Measurements from ENCODE around the gene E2F1.

Gene E2F1

GRCh38 chr20:33669873-33670640 lies 16.1 kb downstream of the E2F1 start:
- H3K4me3 ChIP-seq (ENCODE audit: low read length in 2 of 2), result no peak overlapping the region
- no peak for DNase-seq (ENCODE audit: low spot score)
- H4K8ac ChIP-seq (ENCODE audit: low read depth, low read length), result no peak overlapping the region
- peaks cover 4% of the 10 kb centered on the region for H3K79me1 ChIP-seq (ENCODE audit: low read depth, low read length)
- H3K9ac ChIP-seq (ENCODE audit: low read depth, low read length, poor library complexity), result no peak overlapping the region
- H3K4me2 ChIP-seq (ENCODE audit: insufficient read depth, low read length, poor library complexity, severe bottlenecking), result no peak overlapping the region
- H2BK12ac ChIP-seq (ENCODE audit: low read length), result no peak overlapping the region
- no peak overlapping the region for H2AFZ ChIP-seq (ENCODE audit: low read length)
- peaks cover 4 to 40% of the 10 kb centered on the region in 2 donors for H3K36me3 ChIP-seq (replicated peaks in 1 of 2; ENCODE audit: control insufficient read depth in 2 of 2, insufficient read depth in 2 of 2, low read length in 2 of 2)
- H2BK15ac ChIP-seq (ENCODE audit: low read length), result no peak overlapping the region
- H4K91ac ChIP-seq (ENCODE audit: low read depth, low read length, poor library complexity), result no peak overlapping the region
- H2AK5ac ChIP-seq (ENCODE audit: low read depth, low read length), result no peak overlapping the region
- peaks cover 20% of the 10 kb centered on the region in 2 donors for H3K4me1 ChIP-seq (ENCODE audit: control insufficient read depth in 2 of 2, insufficient read depth in 1 of 2, low read depth in 1 of 2, low read length in 2 of 2)
- no peaks in the 10 kb centered on the region for H3K9me3 ChIP-seq (replicated peaks in 1 of 2; ENCODE audit: control insufficient read depth in 2 of 2, insufficient read depth in 1 of 2, low read depth in 1 of 2, low read length in 2 of 2)
- no peak overlapping the region for H3K4ac ChIP-seq (ENCODE audit: low read length)
- peaks cover 0 to 4% (median 0%) of the 10 kb centered on the region in 3 experiments for H3K27me3 ChIP-seq (ENCODE audit: control insufficient read depth in 3 of 3, insufficient read depth in 3 of 3, low read depth in 1 of 3, low read length in 3 of 3)
- no peak overlapping the region for H3K27ac ChIP-seq (replicated peaks; ENCODE audit: low read length)
- H3K23ac ChIP-seq (ENCODE audit: low read depth, low read length, poor library complexity), result peak overlapping the region; percentile 37
- no peak overlapping the region for H3K18ac ChIP-seq (ENCODE audit: low read length)
- no peak overlapping the region for H3K14ac ChIP-seq (ENCODE audit: low read length)
- no CpG with 5 or more reads among the region's 13 CpGs for WGBS, 2 donors (ENCODE audit: extremely low coverage in 2 of 2, insufficient read length in 2 of 2, insufficient replicate concordance in 1 of 2)
- H2BK5ac ChIP-seq (ENCODE audit: low read length), result no peak overlapping the region
- no peak overlapping the region for H2BK120ac ChIP-seq (ENCODE audit: low read depth, low read length)

GRCh38 chr20:33669224-33669623 lies 17.0 kb downstream of the E2F1 start:
- H3K9me3 ChIP-seq (replicated peaks in 1 of 2; ENCODE audit: control insufficient read depth in 2 of 2, insufficient read depth in 1 of 2, low read depth in 1 of 2, low read length in 2 of 2), result no peaks in the 10 kb centered on the region
- H3K27me3 ChIP-seq (ENCODE audit: control insufficient read depth in 3 of 3, insufficient read depth in 3 of 3, low read depth in 1 of 3, low read length in 3 of 3), result peaks cover 0 to 4% (median 0%) of the 10 kb centered on the region in 3 experiments
- H2AK5ac ChIP-seq (ENCODE audit: low read depth, low read length), result no peak overlapping the region
- no peak overlapping the region for H3K18ac ChIP-seq (ENCODE audit: low read length)
- no peak overlapping the region for H2BK5ac ChIP-seq (ENCODE audit: low read length)
- peaks cover 15 to 18% of the 10 kb centered on the region in 2 donors for H3K4me1 ChIP-seq (ENCODE audit: control insufficient read depth in 2 of 2, insufficient read depth in 1 of 2, low read depth in 1 of 2, low read length in 2 of 2)
- no peak overlapping the region for H3K4me2 ChIP-seq (ENCODE audit: insufficient read depth, low read length, poor library complexity, severe bottlenecking)
- peaks cover 4% of the 10 kb centered on the region for H3K79me1 ChIP-seq (ENCODE audit: low read depth, low read length)
- DNase-seq (ENCODE audit: low spot score), result no peak
- no peak overlapping the region for H4K8ac ChIP-seq (ENCODE audit: low read depth, low read length)
- H3K9ac ChIP-seq (ENCODE audit: low read depth, low read length, poor library complexity), result no peak overlapping the region
- no peak overlapping the region for H3K4ac ChIP-seq (ENCODE audit: low read length)
- no CpG with 5 or more reads among the region's 5 CpGs for WGBS, 2 donors (ENCODE audit: extremely low coverage in 2 of 2, insufficient read length in 2 of 2, insufficient replicate concordance in 1 of 2)
- no peak overlapping the region for H2AFZ ChIP-seq (ENCODE audit: low read length)
- no peak overlapping the region for H2BK15ac ChIP-seq (ENCODE audit: low read length)
- no peak overlapping the region for H4K91ac ChIP-seq (ENCODE audit: low read depth, low read length, poor library complexity)
- H3K14ac ChIP-seq (ENCODE audit: low read length), result no peak overlapping the region
- H2BK12ac ChIP-seq (ENCODE audit: low read length), result no peak overlapping the region
- H3K23ac ChIP-seq (ENCODE audit: low read depth, low read length, poor library complexity), result no peak overlapping the region
- H3K27ac ChIP-seq (replicated peaks; ENCODE audit: low read length), result no peak overlapping the region
- no peak overlapping the region for H3K4me3 ChIP-seq (ENCODE audit: low read length in 2 of 2)
- H2BK120ac ChIP-seq (ENCODE audit: low read depth, low read length), result no peak overlapping the region
- peaks cover 4 to 40% of the 10 kb centered on the region in 2 donors for H3K36me3 ChIP-seq (replicated peaks in 1 of 2; ENCODE audit: control insufficient read depth in 2 of 2, insufficient read depth in 2 of 2, low read length in 2 of 2)

- Histone ChIP-seq H3K9me3 (replicated peaks in 1 of 2; ENCODE audit: control insufficient read depth in 2 of 2, insufficient read depth in 1 of 2, low read depth in 1 of 2, low read length in 2 of 2) (no peaks in the 10 kb centered on the region), H3K23ac (ENCODE audit: low read depth, low read length, poor library complexity) (no peak overlapping the region), H3K9ac (ENCODE audit: low read depth, low read length, poor library complexity) (no peak overlapping the region), H3K18ac (ENCODE audit: low read length) (no peak overlapping the region), H2AFZ (ENCODE audit: low read length) (no peak overlapping the region), H2AK5ac (ENCODE audit: low read depth, low read length) (peak overlapping the region; percentile 27), H3K4ac (ENCODE audit: low read length) (no peak overlapping the region), H3K4me1 (ENCODE audit: control insufficient read depth in 2 of 2, insufficient read depth in 1 of 2, low read depth in 1 of 2, low read length in 2 of 2) (peaks cover 18 to 19% of the 10 kb centered on the region in 2 donors), H2BK12ac (ENCODE audit: low read length) (no peak overlapping the region), H3K36me3 (replicated peaks in 1 of 2; ENCODE audit: control insufficient read depth in 2 of 2, insufficient read depth in 2 of 2, low read length in 2 of 2) (peaks cover 4 to 40% of the 10 kb centered on the region in 2 donors), H3K79me1 (ENCODE audit: low read depth, low read length) (peaks cover 4% of the 10 kb centered on the region), H3K27me3 (ENCODE audit: control insufficient read depth in 3 of 3, insufficient read depth in 3 of 3, low read depth in 1 of 3, low read length in 3 of 3) (peaks cover 0 to 4% (median 0%) of the 10 kb centered on the region in 3 experiments), H2BK15ac (ENCODE audit: low read length) (no peak overlapping the region), H3K4me3 (ENCODE audit: low read length in 2 of 2) (no peak overlapping the region), H2BK5ac (ENCODE audit: low read length) (no peak overlapping the region), H4K8ac (ENCODE audit: low read depth, low read length) (no peak overlapping the region), H2BK120ac (ENCODE audit: low read depth, low read length) (no peak overlapping the region), H3K27ac (replicated peaks; ENCODE audit: low read length) (no peak overlapping the region), H4K91ac (ENCODE audit: low read depth, low read length, poor library complexity) (no peak overlapping the region), H3K14ac (ENCODE audit: low read length) (no peak overlapping the region), H3K4me2 (ENCODE audit: insufficient read depth, low read length, poor library complexity, severe bottlenecking) (no peak overlapping the region)
- no CpG with 5 or more reads among the region's 13 CpGs for WGBS, 2 donors (ENCODE audit: extremely low coverage in 2 of 2, insufficient read length in 2 of 2, insufficient replicate concordance in 1 of 2)
- no peak for DNase-seq (ENCODE audit: low spot score)
Observed at GRCh38 chr20:33668466-33669155, 17.6 kb downstream of the E2F1 start.
